HG03159 (cell line): ENCODE results near the gene DPYSL3.

Experiments used
- ATAC-seq: cut with Tn5 transposase; IDR thresholded peaks from one replicate; pipeline ENCODE4 v1.9.1; 2021; ENCODE audit warnings: mild to moderate bottlenecking, moderate library complexity; ENCODE audit not compliant: unreplicated experiment

Gene DPYSL3

DNA sequence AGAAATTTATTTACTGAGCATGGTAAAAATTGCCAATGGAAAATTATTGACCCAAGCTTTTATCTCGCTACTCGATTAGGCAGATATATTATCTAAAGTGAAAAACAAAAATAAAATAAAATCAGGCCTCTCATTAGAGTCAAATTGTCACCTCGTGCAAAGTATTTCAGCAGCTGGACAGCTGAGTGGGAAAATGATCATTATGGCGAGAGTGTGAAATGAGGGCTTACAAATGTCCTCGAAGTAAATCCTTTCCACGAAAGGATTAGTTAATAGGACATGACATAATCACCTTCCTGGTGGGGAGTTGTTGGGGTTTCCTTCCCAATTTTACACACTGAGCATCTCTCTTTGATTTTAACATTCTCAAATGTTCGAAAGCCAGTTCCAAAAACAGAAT, 5.4 kb upstream of the DPYSL3 start:
- ATAC-seq = no peak

GRCh38 chr5:147512659-147513379, 3.0 kb upstream of the DPYSL3 start:
- no peak for ATAC-seq

- ATAC-seq = no peak
Measured at GRCh38 chr5:147510885-147511284, 1.0 kb upstream of the DPYSL3 start.

GRCh38 chr5:147509041-147509709, 693 bp downstream of the DPYSL3 start:
- ATAC-seq = no peak

GRCh38 chr5:147508711-147509040, 1.2 kb downstream of the DPYSL3 start:
- ATAC-seq = no peak

GRCh38 chr5:147507480-147508126, 2.3 kb downstream of the DPYSL3 start:
- no peak for ATAC-seq

- ATAC-seq = no peak
Measured at GRCh38 chr5:147504535-147504934, 5.3 kb downstream of the DPYSL3 start.

DNA sequence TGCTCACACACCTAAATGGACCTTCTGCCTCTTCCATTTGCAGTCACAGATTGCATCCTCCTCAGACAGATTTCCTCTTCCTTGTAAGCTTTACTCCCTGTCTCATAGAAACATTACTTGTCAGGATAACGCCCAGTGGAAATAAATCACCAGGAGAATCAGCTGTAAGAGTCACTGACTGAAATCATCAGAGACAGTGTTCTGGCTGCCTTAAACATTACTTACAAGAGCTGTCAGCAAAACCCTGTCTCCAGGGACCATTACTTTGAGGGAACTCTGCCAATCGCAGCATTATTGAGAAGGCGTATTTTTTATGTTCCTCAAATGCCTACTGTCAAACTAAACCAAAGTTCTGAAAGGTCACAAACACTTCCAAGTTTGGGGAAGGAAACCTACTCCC, 5.9 kb downstream of the DPYSL3 start:
- no peak for ATAC-seq

DNA sequence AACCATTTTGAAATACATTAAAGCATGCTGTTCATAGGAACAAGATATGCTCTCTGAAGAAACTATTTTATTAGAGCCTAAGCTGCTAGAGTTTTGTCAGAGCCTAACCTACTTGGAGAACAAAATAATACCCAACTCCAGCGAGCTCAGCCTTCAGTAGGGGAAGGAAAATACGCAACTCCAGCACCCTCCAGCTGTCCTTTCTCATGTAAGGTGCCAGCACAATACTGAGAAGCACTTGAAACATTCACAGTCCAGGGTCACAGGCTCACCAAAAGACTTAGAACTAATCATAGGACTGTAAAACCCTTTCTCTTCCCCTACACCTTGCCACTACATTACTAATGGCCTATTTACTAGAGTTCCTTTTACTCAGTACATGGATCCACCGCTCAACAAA, 18.9 kb downstream of the DPYSL3 start:
- ATAC-seq = no peak

GRCh38 chr5:147487031-147487750, 22.7 kb downstream of the DPYSL3 start:
- no peak for ATAC-seq

DNA sequence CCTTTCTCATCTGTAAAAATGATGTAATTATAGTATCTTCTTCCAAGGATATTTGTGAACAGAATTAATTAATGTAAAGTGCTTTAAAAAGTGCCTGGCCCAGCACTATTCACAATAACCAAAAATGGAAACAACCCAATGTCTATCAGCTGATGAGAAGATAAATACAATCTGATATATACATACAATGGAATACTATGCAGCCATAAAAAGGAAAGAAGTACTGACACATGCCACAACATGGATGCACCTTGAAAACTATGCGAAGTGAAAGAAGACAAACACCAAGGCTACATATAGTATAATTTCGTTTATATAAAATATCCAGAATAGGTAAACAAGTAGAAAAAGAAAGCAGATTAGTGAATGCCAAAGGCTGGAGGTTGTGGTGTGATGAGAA, 24.1 kb downstream of the DPYSL3 start:
- no peak for ATAC-seq

DNA sequence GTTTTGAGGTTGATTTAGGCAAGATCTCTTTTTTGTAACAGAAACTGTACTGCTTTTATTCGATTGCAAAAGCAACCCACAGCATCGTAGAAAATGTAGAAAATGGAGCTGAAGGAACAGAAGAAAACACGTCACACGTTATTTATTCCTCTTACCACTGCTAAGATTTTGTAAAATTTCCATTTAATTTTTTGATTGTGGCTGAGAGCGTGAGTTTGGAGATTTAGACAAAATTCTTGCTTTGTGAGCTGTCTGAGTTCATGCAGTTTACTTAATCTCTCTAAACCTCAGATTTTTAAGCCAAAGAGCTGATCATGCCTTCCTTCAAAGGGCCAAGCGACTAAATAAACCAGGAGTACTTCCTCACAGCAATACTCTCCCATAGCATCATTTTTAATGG, 24.8 kb downstream of the DPYSL3 start:
- ATAC-seq = no peak

GRCh38 chr5:147484708-147485020, 25.2 kb downstream of the DPYSL3 start:
- ATAC-seq = no peak

- ATAC-seq = no peak
Measured at GRCh38 chr5:147483961-147484707, 25.7 kb downstream of the DPYSL3 start.

DNA sequence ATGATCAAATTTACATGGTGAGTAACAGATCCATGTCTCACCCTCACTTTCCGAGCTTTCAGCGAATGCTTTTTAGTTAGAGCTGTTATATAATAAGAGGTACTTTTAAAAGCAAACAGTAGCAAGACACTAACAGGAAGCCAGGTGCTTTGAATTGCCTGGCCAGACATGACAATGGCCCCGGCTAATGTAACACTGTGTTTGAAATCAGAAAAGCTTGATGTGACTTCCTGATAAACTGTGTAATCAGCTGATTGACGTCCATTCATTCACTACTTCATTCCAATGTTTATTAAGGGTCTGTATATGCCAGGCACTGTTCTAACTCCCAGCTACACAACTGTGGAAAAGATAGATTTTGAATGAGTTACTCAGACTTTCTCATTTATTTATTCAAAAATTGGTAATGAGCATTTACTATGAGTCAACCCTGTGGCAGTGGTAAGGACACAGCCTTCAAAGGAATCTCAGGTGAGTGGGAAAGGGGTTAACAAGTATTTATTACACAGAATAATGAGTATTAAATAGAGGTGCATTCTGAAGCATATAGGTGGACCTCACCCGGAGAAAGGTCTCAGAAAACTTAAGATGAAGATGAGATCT, 26.6 kb downstream of the DPYSL3 start:
- no peak for ATAC-seq

- no peak for ATAC-seq
Measured at GRCh38 chr5:147482706-147483180, 27.1 kb downstream of the DPYSL3 start.

DNA sequence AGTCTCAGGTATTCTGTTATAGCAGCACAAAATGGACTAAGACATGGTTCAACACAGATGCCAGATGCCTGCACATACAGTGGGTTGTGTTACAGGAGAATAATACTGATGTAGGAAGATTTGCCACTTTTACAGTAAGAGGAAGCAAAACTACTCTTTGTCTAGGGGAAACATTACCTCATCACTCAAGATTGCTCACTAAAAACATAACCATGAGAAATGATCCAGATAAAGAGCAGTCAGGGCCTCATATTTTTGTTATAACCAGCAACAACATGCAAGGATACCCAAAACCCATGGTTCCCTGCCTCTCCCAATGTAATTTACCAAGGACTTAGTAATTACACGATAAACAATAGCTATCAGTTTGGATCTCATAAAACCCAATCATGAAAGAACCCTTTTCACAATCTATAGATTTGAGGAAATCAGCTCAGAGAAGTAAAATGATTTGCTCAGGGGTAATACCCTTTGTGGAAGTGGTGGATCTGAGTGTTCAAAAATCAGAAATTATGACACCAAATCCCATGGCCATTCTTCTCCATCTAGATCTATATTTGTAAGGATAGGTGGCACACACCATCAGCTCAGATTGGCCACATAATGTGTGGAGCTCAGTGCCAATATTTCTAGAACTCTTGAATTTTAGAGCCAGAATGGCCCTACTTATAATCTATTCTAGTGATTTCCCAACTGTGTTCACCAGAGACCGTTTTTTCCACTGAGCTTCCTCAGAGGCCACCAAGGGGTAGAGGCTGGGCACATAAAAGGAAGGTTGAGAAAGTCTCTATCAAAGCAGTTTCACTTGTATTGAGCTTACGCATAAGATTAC, 27.8 kb downstream of the DPYSL3 start:
- peak; percentile 83 for ATAC-seq

DNA sequence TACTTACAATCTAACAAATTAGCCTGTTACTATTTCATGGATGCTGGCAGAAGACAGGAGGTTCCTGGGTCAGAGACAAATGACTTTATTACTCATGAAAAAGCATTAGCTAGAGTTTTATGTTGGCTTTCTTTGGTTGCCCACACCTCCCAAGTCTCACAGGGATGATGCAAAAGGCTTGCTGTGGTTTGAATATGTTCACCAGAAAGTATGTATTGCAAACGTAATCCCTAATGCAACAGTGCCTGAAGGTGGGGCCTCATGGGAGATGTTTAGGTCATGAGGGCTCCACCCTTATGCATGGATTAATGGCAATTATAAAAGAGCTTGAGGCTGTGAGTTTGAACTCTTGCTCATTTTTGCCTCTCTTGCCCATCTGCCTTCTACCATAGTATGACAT, 28.5 kb downstream of the DPYSL3 start:
- no peak for ATAC-seq

GRCh38 chr5:147479949-147480348, 29.9 kb downstream of the DPYSL3 start:
- no peak for ATAC-seq

DNA sequence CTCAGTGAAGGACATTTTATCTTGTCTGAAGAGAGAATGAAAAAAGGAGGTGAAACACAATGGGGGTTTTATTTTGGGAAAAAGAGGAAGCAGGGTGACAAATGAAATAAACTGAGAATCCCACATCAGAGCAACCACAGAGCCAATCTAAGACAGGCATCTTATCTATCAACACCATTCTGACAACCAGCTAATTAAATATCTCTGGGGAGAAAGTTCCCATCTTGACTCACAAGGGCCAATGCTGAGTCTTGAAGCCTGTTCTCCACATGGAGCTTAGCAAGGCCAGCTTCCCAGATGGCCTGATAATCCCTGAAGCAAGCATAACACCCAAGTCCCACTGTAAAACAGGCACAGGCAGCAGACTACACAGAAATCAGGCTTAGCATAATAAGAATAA, 30.4 kb downstream of the DPYSL3 start:
- ATAC-seq = no peak
